Colon (tissue), 2 donors: ENCODE measurements around the gene PKN1.

Experiments
- FAIRE-seq: peaks from 2 replicates; lab custom pipeline; 2012; peaks lifted over from hg19 to GRCh38; lab: Jason Lieb, UNC
- donor health status: control.
- donor health status: control.

Gene PKN1

GRCh38 chr19:14467391-14467790 lies 34.3 kb downstream of the PKN1 start:
- FAIRE-seq: no peak

DNA sequence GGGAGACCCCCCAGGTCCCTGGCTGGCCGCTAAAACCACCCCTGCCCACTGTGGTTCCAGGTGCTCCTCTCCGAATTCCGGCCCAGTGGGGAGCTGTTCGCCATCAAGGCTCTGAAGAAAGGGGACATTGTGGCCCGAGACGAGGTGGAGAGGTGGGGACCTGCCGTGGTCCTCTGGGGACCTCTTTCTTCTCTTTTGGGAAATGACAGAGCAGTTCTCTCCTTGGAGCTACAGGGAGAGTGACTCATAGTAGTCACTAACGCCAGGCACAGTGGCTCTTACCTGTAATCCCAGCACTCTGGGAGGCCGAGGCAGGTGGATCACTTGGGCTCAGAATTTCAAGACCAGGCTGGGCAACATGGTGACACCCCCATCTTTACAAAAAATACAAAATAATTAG lies 34.7 kb downstream of the PKN1 start:
- FAIRE-seq: no peak

- no peak for FAIRE-seq
Observed at GRCh38 chr19:14470031-14470876, 37.1 kb downstream of the PKN1 start.

- no peak for FAIRE-seq
Observed at GRCh38 chr19:14471436-14472187, 38.5 kb downstream of the PKN1 start.

- FAIRE-seq: no peak
Observed at GRCh38 chr19:14472202-14472938, 39.3 kb downstream of the PKN1 start.

GRCh38 chr19:14473073-14473977 lies 40.2 kb downstream of the PKN1 start:
- no peak for FAIRE-seq

GRCh38 chr19:14473978-14474578 lies 41.0 kb downstream of the PKN1 start:
- no peak for FAIRE-seq

DNA sequence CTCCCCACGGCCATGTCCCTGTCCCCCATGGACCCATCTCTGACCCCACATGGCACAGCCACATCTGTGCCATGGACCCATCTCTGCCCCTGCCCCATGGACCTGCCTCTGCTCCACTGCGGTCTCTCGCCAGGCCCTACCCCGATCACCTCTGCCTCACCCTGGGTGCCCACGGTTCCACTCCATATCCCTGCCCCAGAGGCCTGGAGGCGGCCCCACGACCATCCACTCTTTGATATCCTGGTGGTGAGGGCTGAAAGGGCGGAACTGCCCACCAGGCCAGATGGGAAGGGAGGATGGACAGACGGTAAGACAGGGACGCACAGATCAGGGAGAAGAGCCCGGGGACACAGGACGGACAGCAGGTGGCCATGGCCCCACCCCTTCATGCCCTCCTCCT lies 41.7 kb downstream of the PKN1 start:
- no peak for FAIRE-seq

GRCh38 chr19:14475251-14476073 lies 42.4 kb downstream of the PKN1 start, which contains the start of gene PTGER1:
Gene PTGER1 (minus strand): TSS chr19:14475354. CDS start chr19:14474320, 1,034 bp downstream.
- no peak for FAIRE-seq

- FAIRE-seq: no peak
Observed at GRCh38 chr19:14476327-14476672, 43.2 kb downstream of the PKN1 start.

- no peak for FAIRE-seq
Observed at GRCh38 chr19:14476673-14477401, 43.7 kb downstream of the PKN1 start.

- FAIRE-seq: no peak
Observed at GRCh38 chr19:14477418-14478112, 44.5 kb downstream of the PKN1 start.

DNA sequence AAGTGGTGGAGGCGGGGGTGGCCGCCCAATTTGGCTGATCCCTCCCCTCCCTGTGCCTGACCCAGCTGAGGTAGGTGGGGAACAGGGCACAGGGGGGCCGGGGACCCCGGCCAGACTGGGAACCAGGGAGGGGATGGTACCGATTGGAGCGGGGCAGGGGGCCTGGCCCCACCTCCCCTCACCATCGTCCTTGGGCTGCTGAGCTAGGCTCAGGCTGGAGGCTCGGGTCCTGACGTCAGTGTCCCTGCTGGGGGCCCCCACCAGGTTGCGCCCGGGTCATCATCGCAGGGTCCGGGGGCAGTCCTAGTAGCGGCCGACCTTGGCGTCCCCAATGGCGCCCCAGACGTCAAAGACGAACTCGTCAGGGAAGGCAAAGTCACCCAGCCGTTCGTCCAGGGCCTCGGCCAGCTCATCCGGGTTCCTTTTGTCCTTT lies 45.0 kb downstream of the PKN1 start:
- no peak for FAIRE-seq

DNA sequence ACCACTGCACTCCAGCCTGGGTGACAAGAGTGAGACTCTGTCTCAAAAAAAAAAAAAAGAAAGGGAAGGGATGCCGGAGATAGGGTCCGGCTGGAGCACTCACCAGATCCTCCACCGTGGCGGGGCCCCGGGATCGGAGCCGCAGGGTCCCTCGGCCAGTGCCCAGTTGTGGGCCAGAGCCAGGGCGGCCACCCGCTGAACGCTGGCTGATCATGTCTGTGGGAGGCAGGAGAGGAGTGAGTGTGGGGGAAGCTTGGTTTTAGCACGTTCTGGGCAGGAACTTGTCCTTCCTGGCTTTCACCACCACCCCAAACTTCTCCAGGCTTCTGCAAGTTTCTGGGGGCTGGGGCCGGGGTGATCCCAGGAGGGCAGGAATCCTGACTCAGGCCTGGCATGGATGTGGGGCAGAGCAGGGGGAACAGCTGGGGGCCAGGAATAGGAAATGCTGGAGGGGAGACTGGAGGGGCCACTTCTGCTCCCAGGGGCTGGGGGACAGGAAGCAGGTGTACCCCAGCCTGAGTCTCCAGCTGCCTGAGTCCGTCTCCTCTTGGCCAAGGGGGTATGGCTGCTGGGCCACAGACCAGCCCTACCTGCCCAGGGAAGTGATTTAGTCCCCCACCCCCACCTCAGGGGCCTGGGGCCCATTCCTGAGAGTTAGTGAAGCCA lies 46.3 kb downstream of the PKN1 start:
- no peak for FAIRE-seq

- no peak for FAIRE-seq
Observed at GRCh38 chr19:14479975-14480699, 47.0 kb downstream of the PKN1 start.

- no peak for FAIRE-seq
Observed at GRCh38 chr19:14480700-14481079, 47.6 kb downstream of the PKN1 start.

DNA sequence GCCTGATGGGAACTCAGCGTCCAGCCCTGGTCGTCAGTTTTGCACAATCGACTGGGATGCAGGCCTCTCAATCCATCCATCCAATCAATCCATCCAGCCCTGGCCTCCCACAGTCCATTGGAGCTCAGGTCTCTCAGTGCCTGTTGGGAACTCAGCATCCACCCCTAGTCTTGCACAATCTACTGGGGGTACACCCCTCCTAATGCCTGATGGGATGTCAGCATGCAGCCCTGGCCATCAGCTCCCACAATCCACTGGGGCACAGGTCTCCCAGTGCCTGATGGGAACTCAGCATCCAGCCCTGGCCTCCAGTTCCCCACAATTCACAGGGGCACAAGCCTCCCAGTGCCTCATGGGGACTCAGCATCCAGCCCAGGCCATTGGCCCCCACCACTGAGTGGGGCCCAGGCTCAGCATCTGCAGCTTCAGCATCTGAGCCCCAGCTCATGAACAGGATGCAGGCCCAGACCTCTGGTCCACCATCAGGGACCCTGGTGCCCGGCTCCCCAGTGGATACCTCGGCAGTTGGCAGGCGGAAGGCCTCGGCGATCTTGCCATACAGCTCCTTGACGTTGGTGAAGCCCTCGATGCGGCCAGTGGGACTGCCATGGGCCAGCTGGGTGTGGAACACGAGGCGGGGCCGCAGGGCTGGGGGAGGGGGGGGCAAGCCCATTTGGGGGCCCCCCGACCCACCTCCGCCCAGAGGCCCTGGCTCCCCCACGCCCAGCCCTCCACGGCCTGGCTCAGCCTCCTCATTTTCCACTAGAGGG lies 49.3 kb downstream of the PKN1 start:
- FAIRE-seq: no peak
